OCI-LY7 (cell line): Measurements from ENCODE around the gene GRK4. TPM values are rescaled to one million over a fixed set of nuclear protein-coding genes. Genes with fewer than 3 reads are reported as not detected.
A peak's percentile ranks its signal among the peaks of the same experiment; 100 is the strongest.

Experiments
- BruUV-seq: library from RNA; stranded (reverse); fragments of 400-500 nt; replicated peaks from 2 replicates; lab custom pipeline; 2021; lab: Mats Ljungman, UMichigan
- CTCF ChIA-PET: fragments of 300-600 bp; sonication (Branson Sonifier 250); formaldehyde crosslinking; loops from one replicate; lab custom pipeline; 2022; ENCODE audit warnings: antibody characterized with exemption; ENCODE audit not compliant: unreplicated experiment; lab: Charles Lee
- POLR2A ChIA-PET: fragments of 300-600 bp; sonication (Branson Sonifier 250); formaldehyde crosslinking; loops from one replicate; lab custom pipeline; 2022; ENCODE audit warnings: antibody characterized with exemption; lab: Charles Lee
- DNase-seq: peaks from one replicate; pipeline ENCODE4 v3.0.0-alpha.2; 2015; ENCODE audit warnings: low spot score
- H2AFZ ChIP-seq: fragments of 200-600 bp; sonication (generic), shearing (Covaris generic); 2 replicates; pipeline ENCODE4 v1.6.1; 2014; ENCODE audit warnings: mild to moderate bottlenecking, antibody characterized with exemption, low read length, moderate library complexity
- H3K27ac ChIP-seq: fragments of 200-600 bp; sonication (generic); 2 replicates; pipeline ENCODE4 v1.5.1; 2014; ENCODE audit warnings: mixed run types, low read depth, mild to moderate bottlenecking, moderate library complexity, low read length, inconsistent platforms; ENCODE audit not compliant: poor library complexity, severe bottlenecking
- H3K36me3 ChIP-seq: fragments of 200-600 bp; sonication (generic); 2 replicates; pipeline ENCODE4 v1.6.1; 2014; ENCODE audit warnings: mild to moderate bottlenecking, antibody characterized with exemption, low read length, moderate library complexity, mixed read lengths; ENCODE audit not compliant: insufficient read depth
- H3K4me1 ChIP-seq: fragments of 200-600 bp; sonication (generic); 2 replicates; pipeline ENCODE4 v1.5.1; 2014; ENCODE audit warnings: mild to moderate bottlenecking, low read length; ENCODE audit not compliant: insufficient read depth, poor library complexity, severe bottlenecking
- H3K4me2 ChIP-seq: fragments of 200-600 bp; sonication (generic); 2 replicates; pipeline ENCODE4 v1.6.1; 2014; ENCODE audit warnings: mild to moderate bottlenecking, low read length
- H3K4me3 ChIP-seq: fragments of 200-600 bp; sonication (generic); 2 replicates; pipeline ENCODE4 v1.5.1; 2014; ENCODE audit warnings: mild to moderate bottlenecking, low read depth, low read length; ENCODE audit not compliant: poor library complexity, severe bottlenecking
- H3K79me2 ChIP-seq: fragments of 200-600 bp; sonication (generic); 2 replicates; pipeline ENCODE4 v1.6.1; 2016; ENCODE audit warnings: low read depth, mild to moderate bottlenecking, low read length, moderate library complexity, mixed read lengths; ENCODE audit not compliant: insufficient read depth
- H3K9me2 ChIP-seq: fragments of 200-600 bp; sonication (generic); 2 replicates; pipeline ENCODE4 v1.6.1; 2016; ENCODE audit warnings: mild to moderate bottlenecking, low read length, mixed read lengths; ENCODE audit not compliant: insufficient read depth
- H3K9me3 ChIP-seq: fragments of 200-600 bp; sonication (generic); 2 replicates; pipeline ENCODE4 v1.6.1; 2014; ENCODE audit warnings: mild to moderate bottlenecking, mixed run types, low read length, mixed read lengths
- H4K20me1 ChIP-seq: fragments of 200-600 bp; sonication (generic); 2 replicates; pipeline ENCODE4 v1.6.1; 2014; ENCODE audit warnings: mild to moderate bottlenecking, antibody characterized with exemption, low read length, moderate library complexity, mixed read lengths; ENCODE audit not compliant: insufficient read depth
- CTCF ChIP-seq: fragments of 200-600 bp; sonication (generic); conservative IDR thresholded peaks from 2 replicates; pipeline ENCODE4 v1.5.1; 2014; ENCODE audit warnings: mild to moderate bottlenecking, antibody characterized with exemption, low read length, moderate library complexity, mixed read lengths
- EZH2phosphoT487 ChIP-seq: fragments of 200-600 bp; sonication (generic); IDR thresholded peaks from 2 replicates; pipeline ENCODE4 v1.6.1; 2018; ENCODE audit warnings: low read depth, borderline replicate concordance, mild to moderate bottlenecking, mixed run types, antibody characterized with exemption, low read length, moderate library complexity, mixed read lengths
- intact Hi-C: fragments of 100-400 bp; cut with micrococcal nuclease; formaldehyde crosslinking; loops from one replicate; pipeline ENCODE4 v1.10.0; 2022; ENCODE audit not compliant: unreplicated experiment
- total RNA-seq, 2 experiments: library from RNA; depleted of rRNA in 1 of 2; stranded (reverse); fragments of >200 nt in 1 of 2; shearing (Covaris generic) in 1 of 2; gene quantifications; 2 replicates each; pipeline ENCODE4 v1.2.3, GENCODE V29; 2014 to 2022

GRK4 gene
- total RNA-seq, 2 experiments from 2014 or later = 6.5 to 9.1 TPM

- BruUV-seq = TSS peak; percentile 41
- peaks cover 34% of the 10 kb centered on the region for H3K4me1 ChIP-seq
- peak overlapping the region; percentile 100 for H3K4me3 ChIP-seq
- no peaks in the 10 kb centered on the region for H3K9me2 ChIP-seq
- H3K79me2 ChIP-seq = peaks cover 79% of the 10 kb centered on the region
- H2AFZ ChIP-seq = no peak overlapping the region
- H3K27ac ChIP-seq = peak overlapping the region; percentile 82
- H3K9me3 ChIP-seq = no peaks in the 10 kb centered on the region
- H4K20me1 ChIP-seq = no peaks in the 10 kb centered on the region
- intact Hi-C loops = no loop called here
- H3K4me2 ChIP-seq = peak overlapping the region; percentile 94
- ChIA-PET POLR2A (interaction anchor here (1.6 kb wide), 1 partner anchor 10 kb away, joined by 4 read pairs; no protein-coding TSS in a partner anchor), CTCF (no interaction called here)
- no peak for TF ChIP-seq CTCF
- no peak for TF ChIP-seq EZH2phosphoT487
- DNase-seq = peak; percentile 78
- H3K36me3 ChIP-seq = peaks cover 15% of the 10 kb centered on the region
These were observed 114.4 kb downstream of the GRK4 start for GRCh38 chr4:3077796-3078195.

- CTCF ChIA-PET = no interaction called here
- no peak for DNase-seq
These were observed 116.3 kb downstream of the GRK4 start for GRCh38 chr4:3079694-3080123.

More at GRCh38 chr4:3079694-3080123, 116.3 kb downstream of the GRK4 start:
- no peak overlapping the region for H2AFZ ChIP-seq
- intact Hi-C loops = no loop called here
- H3K4me2 ChIP-seq = no peak overlapping the region
- no peaks in the 10 kb centered on the region for H3K9me2 ChIP-seq
- no peak overlapping the region for H3K4me3 ChIP-seq
- no peak for TF ChIP-seq CTCF
- TF ChIP-seq EZH2phosphoT487 = no peak
- H4K20me1 ChIP-seq = no peaks in the 10 kb centered on the region
- no peak overlapping the region for H3K27ac ChIP-seq
- no TSS peak for BruUV-seq
- H3K36me3 ChIP-seq = peaks cover 23% of the 10 kb centered on the region
- peaks cover 28% of the 10 kb centered on the region for H3K4me1 ChIP-seq
- H3K9me3 ChIP-seq = no peaks in the 10 kb centered on the region
- POLR2A ChIA-PET = interaction anchor here (0.7 to 1.2 kb wide), 2 partner anchors 10 to 107 kb away, joined by 3 to 5 read pairs; no protein-coding TSS in a partner anchor
- H3K79me2 ChIP-seq = peaks cover 91% of the 10 kb centered on the region
